OCI-LY7 (cell line): ENCODE results near the gene GATA3. TPM values are rescaled to one million over a fixed set of nuclear protein-coding genes. Genes with fewer than 3 reads are reported as not detected.

ENCODE experiments used
- BruUV-seq: library from RNA; stranded (reverse); fragments of 400-500 nt; replicated peaks from 2 replicates; lab custom pipeline; 2021; lab: Mats Ljungman, UMichigan
- CTCF ChIA-PET: fragments of 300-600 bp; sonication (Branson Sonifier 250); formaldehyde crosslinking; loops from one replicate; lab custom pipeline; 2022; ENCODE audit warnings: antibody characterized with exemption; ENCODE audit not compliant: unreplicated experiment; lab: Charles Lee
- POLR2A ChIA-PET: fragments of 300-600 bp; sonication (Branson Sonifier 250); formaldehyde crosslinking; loops from one replicate; lab custom pipeline; 2022; ENCODE audit warnings: antibody characterized with exemption; lab: Charles Lee
- DNase-seq: peaks from one replicate; pipeline ENCODE4 v3.0.0-alpha.2; 2015; ENCODE audit warnings: low spot score
- H2AFZ ChIP-seq: fragments of 200-600 bp; sonication (generic), shearing (Covaris generic); 2 replicates; pipeline ENCODE4 v1.6.1; 2014; ENCODE audit warnings: mild to moderate bottlenecking, antibody characterized with exemption, low read length, moderate library complexity
- H3K27ac ChIP-seq: fragments of 200-600 bp; sonication (generic); 2 replicates; pipeline ENCODE4 v1.5.1; 2014; ENCODE audit warnings: mixed run types, low read depth, mild to moderate bottlenecking, moderate library complexity, low read length, inconsistent platforms; ENCODE audit not compliant: poor library complexity, severe bottlenecking
- H3K36me3 ChIP-seq: fragments of 200-600 bp; sonication (generic); 2 replicates; pipeline ENCODE4 v1.6.1; 2014; ENCODE audit warnings: mild to moderate bottlenecking, antibody characterized with exemption, low read length, moderate library complexity, mixed read lengths; ENCODE audit not compliant: insufficient read depth
- H3K4me1 ChIP-seq: fragments of 200-600 bp; sonication (generic); 2 replicates; pipeline ENCODE4 v1.5.1; 2014; ENCODE audit warnings: mild to moderate bottlenecking, low read length; ENCODE audit not compliant: insufficient read depth, poor library complexity, severe bottlenecking
- H3K4me2 ChIP-seq: fragments of 200-600 bp; sonication (generic); 2 replicates; pipeline ENCODE4 v1.6.1; 2014; ENCODE audit warnings: mild to moderate bottlenecking, low read length
- H3K4me3 ChIP-seq: fragments of 200-600 bp; sonication (generic); 2 replicates; pipeline ENCODE4 v1.5.1; 2014; ENCODE audit warnings: mild to moderate bottlenecking, low read depth, low read length; ENCODE audit not compliant: poor library complexity, severe bottlenecking
- H3K79me2 ChIP-seq: fragments of 200-600 bp; sonication (generic); 2 replicates; pipeline ENCODE4 v1.6.1; 2016; ENCODE audit warnings: low read depth, mild to moderate bottlenecking, low read length, moderate library complexity, mixed read lengths; ENCODE audit not compliant: insufficient read depth
- H3K9me2 ChIP-seq: fragments of 200-600 bp; sonication (generic); 2 replicates; pipeline ENCODE4 v1.6.1; 2016; ENCODE audit warnings: mild to moderate bottlenecking, low read length, mixed read lengths; ENCODE audit not compliant: insufficient read depth
- H3K9me3 ChIP-seq: fragments of 200-600 bp; sonication (generic); 2 replicates; pipeline ENCODE4 v1.6.1; 2014; ENCODE audit warnings: mild to moderate bottlenecking, mixed run types, low read length, mixed read lengths
- H4K20me1 ChIP-seq: fragments of 200-600 bp; sonication (generic); 2 replicates; pipeline ENCODE4 v1.6.1; 2014; ENCODE audit warnings: mild to moderate bottlenecking, antibody characterized with exemption, low read length, moderate library complexity, mixed read lengths; ENCODE audit not compliant: insufficient read depth
- EZH2phosphoT487 ChIP-seq: fragments of 200-600 bp; sonication (generic); IDR thresholded peaks from 2 replicates; pipeline ENCODE4 v1.6.1; 2018; ENCODE audit warnings: low read depth, borderline replicate concordance, mild to moderate bottlenecking, mixed run types, antibody characterized with exemption, low read length, moderate library complexity, mixed read lengths
- intact Hi-C: fragments of 100-400 bp; cut with micrococcal nuclease; formaldehyde crosslinking; loops from one replicate; pipeline ENCODE4 v1.10.0; 2022; ENCODE audit not compliant: unreplicated experiment
- total RNA-seq, 2 experiments: library from RNA; depleted of rRNA in 1 of 2; stranded (reverse); fragments of >200 nt in 1 of 2; shearing (Covaris generic) in 1 of 2; gene quantifications; 2 replicates each; pipeline ENCODE4 v1.2.3, GENCODE V29; 2014 to 2022
- TF ChIP-seq, protein P1 (sequence below): fragments of 200-600 bp; sonication (generic); conservative IDR thresholded peaks from 2 replicates; pipeline ENCODE4 v1.5.1; 2014; ENCODE audit warnings: mild to moderate bottlenecking, antibody characterized with exemption, low read length, moderate library complexity, mixed read lengths

GATA3 gene
- total RNA-seq, 2 experiments from 2014 or later, result not detected

- no peaks in the 10 kb centered on the region for H3K36me3 ChIP-seq
- ChIA-PET POLR2A (no interaction called here), CTCF (no interaction called here)
- DNase-seq, result no peak
- H3K4me1 ChIP-seq, result no peaks in the 10 kb centered on the region
- no peaks in the 10 kb centered on the region for H3K9me3 ChIP-seq
- BruUV-seq, result no TSS peak
- intact Hi-C loops, result no loop called here
- no peak overlapping the region for H3K27ac ChIP-seq
- TF ChIP-seq, protein P1, sequence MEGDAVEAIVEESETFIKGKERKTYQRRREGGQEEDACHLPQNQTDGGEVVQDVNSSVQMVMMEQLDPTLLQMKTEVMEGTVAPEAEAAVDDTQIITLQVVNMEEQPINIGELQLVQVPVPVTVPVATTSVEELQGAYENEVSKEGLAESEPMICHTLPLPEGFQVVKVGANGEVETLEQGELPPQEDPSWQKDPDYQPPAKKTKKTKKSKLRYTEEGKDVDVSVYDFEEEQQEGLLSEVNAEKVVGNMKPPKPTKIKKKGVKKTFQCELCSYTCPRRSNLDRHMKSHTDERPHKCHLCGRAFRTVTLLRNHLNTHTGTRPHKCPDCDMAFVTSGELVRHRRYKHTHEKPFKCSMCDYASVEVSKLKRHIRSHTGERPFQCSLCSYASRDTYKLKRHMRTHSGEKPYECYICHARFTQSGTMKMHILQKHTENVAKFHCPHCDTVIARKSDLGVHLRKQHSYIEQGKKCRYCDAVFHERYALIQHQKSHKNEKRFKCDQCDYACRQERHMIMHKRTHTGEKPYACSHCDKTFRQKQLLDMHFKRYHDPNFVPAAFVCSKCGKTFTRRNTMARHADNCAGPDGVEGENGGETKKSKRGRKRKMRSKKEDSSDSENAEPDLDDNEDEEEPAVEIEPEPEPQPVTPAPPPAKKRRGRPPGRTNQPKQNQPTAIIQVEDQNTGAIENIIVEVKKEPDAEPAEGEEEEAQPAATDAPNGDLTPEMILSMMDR, result no peak
- TF ChIP-seq EZH2phosphoT487, result no peak
- no peaks in the 10 kb centered on the region for H3K9me2 ChIP-seq
- no peak overlapping the region for H3K4me3 ChIP-seq
- H3K79me2 ChIP-seq, result no peaks in the 10 kb centered on the region
- H2AFZ ChIP-seq, result no peak overlapping the region
- no peaks in the 10 kb centered on the region for H4K20me1 ChIP-seq
- H3K4me2 ChIP-seq, result no peak overlapping the region
These were observed 31.8 kb downstream of the GATA3 start for GRCh38 chr10:8086315-8086714.

GRCh38 chr10:8088504-8088903 lies 34.0 kb downstream of the GATA3 start:
- Histone ChIP-seq H3K36me3 (no peaks in the 10 kb centered on the region), H2AFZ (no peak overlapping the region), H3K4me1 (no peaks in the 10 kb centered on the region), H3K27ac (no peak overlapping the region), H3K79me2 (no peaks in the 10 kb centered on the region), H3K9me2 (no peaks in the 10 kb centered on the region), H3K9me3 (no peaks in the 10 kb centered on the region), H3K4me2 (no peak overlapping the region), H3K4me3 (no peak overlapping the region), H4K20me1 (no peaks in the 10 kb centered on the region)
- ChIA-PET POLR2A (no interaction called here), CTCF (no interaction called here)
- no TSS peak for BruUV-seq
- no peak for DNase-seq
- intact Hi-C loops, result no loop called here
- TF ChIP-seq, protein P1, result no peak
- TF ChIP-seq EZH2phosphoT487, result no peak

GRCh38 chr10:8092428-8092827 lies 37.9 kb downstream of the GATA3 start:
- Histone ChIP-seq H3K9me2 (no peaks in the 10 kb centered on the region), H3K79me2 (no peaks in the 10 kb centered on the region), H3K36me3 (no peaks in the 10 kb centered on the region), H3K27ac (no peak overlapping the region), H3K4me2 (no peak overlapping the region), H2AFZ (no peak overlapping the region), H3K4me1 (no peaks in the 10 kb centered on the region), H4K20me1 (no peaks in the 10 kb centered on the region), H3K9me3 (no peaks in the 10 kb centered on the region), H3K4me3 (no peak overlapping the region)
- intact Hi-C loops, result no loop called here
- no TSS peak for BruUV-seq
- ChIA-PET POLR2A (interaction anchor here (0.6 kb wide), 1 partner anchor 10 kb away, joined by 3 read pairs; no protein-coding TSS in a partner anchor), CTCF (no interaction called here)
- TF ChIP-seq, protein P1, result no peak
- TF ChIP-seq EZH2phosphoT487, result no peak
- no peak for DNase-seq
